WTC11 (cell line): ENCODE measurements around the gene TSPAN9. TPM values are rescaled to one million over a fixed set of nuclear protein-coding genes. Genes with fewer than 3 reads are reported as not detected.

ENCODE experiments used
- ATAC-seq: fragments of 200-7000 bp; cut with Tn5 transposase; 2 replicates; pipeline ENCODE4 v1.10.0; 2021; ENCODE audit warnings: mild to moderate bottlenecking, moderate library complexity
- CTCF ChIA-PET: fragments of 300-600 bp; sonication (Branson Sonifier 250); formaldehyde crosslinking; loops from one replicate; lab custom pipeline; 2021; ENCODE audit warnings: antibody characterized with exemption; lab: Charles Lee
- POLR2A ChIA-PET: fragments of 350-600 bp; sonication (Branson Sonifier 250); formaldehyde crosslinking; loops from one replicate; lab custom pipeline; 2021; ENCODE audit warnings: antibody characterized with exemption; lab: Charles Lee
- DNase-seq: peaks from one replicate; pipeline ENCODE4 v3.0.0; 2021; ENCODE audit warnings: low spot score
- H3K27ac Mint-ChIP-seq: 2 replicates; pipeline ENCODE4 v1.8.0; 2021; ENCODE audit warnings: mixed read lengths
- H3K27me3 Mint-ChIP-seq: 2 replicates; pipeline ENCODE4 v1.8.0; 2021; ENCODE audit warnings: low read depth, mild to moderate bottlenecking, moderate library complexity, mixed read lengths
- H3K36me3 Mint-ChIP-seq: 2 replicates; pipeline ENCODE4 v1.8.0; 2021; ENCODE audit warnings: mixed read lengths
- H3K4me1 Mint-ChIP-seq: 2 replicates; pipeline ENCODE4 v1.8.0; 2022; ENCODE audit warnings: mixed read lengths
- H3K4me3 Mint-ChIP-seq: 2 replicates; pipeline ENCODE4 v1.8.0; 2021; ENCODE audit warnings: mild to moderate bottlenecking, moderate library complexity, mixed read lengths
- H3K9me3 Mint-ChIP-seq: 2 replicates; pipeline ENCODE4 v1.8.0; 2021; ENCODE audit warnings: mixed read lengths
- ATF1 ChIP-seq: sonication (generic); formaldehyde crosslinking; IDR thresholded peaks from 2 replicates; pipeline ENCODE4 v1.8.1; 2023; ENCODE audit warnings: mild to moderate bottlenecking, moderate library complexity, missing genetic modification reagents
- CREM ChIP-seq: sonication (generic); formaldehyde crosslinking; IDR thresholded peaks from 2 replicates; pipeline ENCODE4 v1.8.1; 2022; ENCODE audit warnings: mild to moderate bottlenecking, missing genetic modification reagents, moderate library complexity
- E2F1 ChIP-seq: sonication (generic); formaldehyde crosslinking; IDR thresholded peaks from 2 replicates; pipeline ENCODE4 v1.8.0; 2022; ENCODE audit warnings: mild to moderate bottlenecking, missing genetic modification reagents
- HMGA2 ChIP-seq: fragments of 250-450 bp; sonication (Bioruptor Pico); IDR thresholded peaks from 2 replicates; pipeline ENCODE4 v1.4.0; 2021; ENCODE audit warnings: mild to moderate bottlenecking, moderate library complexity
- IRF2 ChIP-seq: sonication (generic); formaldehyde crosslinking; IDR thresholded peaks from 2 replicates; pipeline ENCODE4 v1.8.0; 2022; ENCODE audit warnings: low read depth, missing genetic modification reagents, borderline replicate concordance
- MAX ChIP-seq: sonication (generic); formaldehyde crosslinking; IDR thresholded peaks from 2 replicates; pipeline ENCODE4 v1.8.0; 2022; ENCODE audit warnings: mild to moderate bottlenecking, missing genetic modification reagents
- NFATC4 ChIP-seq: fragments of 250-450 bp; sonication (Bioruptor Pico); IDR thresholded peaks from 2 replicates; pipeline ENCODE4 v1.9.0; 2021; ENCODE audit warnings: mild to moderate bottlenecking
- PREB ChIP-seq: sonication (generic); formaldehyde crosslinking; IDR thresholded peaks from 2 replicates; pipeline ENCODE4 v1.8.1; 2022; ENCODE audit warnings: mild to moderate bottlenecking, missing genetic modification reagents, moderate library complexity, borderline replicate concordance
- RELA ChIP-seq: sonication (generic); formaldehyde crosslinking; IDR thresholded peaks from 2 replicates; pipeline ENCODE4 v1.8.1; 2022; ENCODE audit warnings: missing genetic modification reagents, mild to moderate bottlenecking, borderline replicate concordance
- SMAD4 ChIP-seq: sonication (generic); formaldehyde crosslinking; IDR thresholded peaks from 2 replicates; pipeline ENCODE4 v1.8.0; 2022; ENCODE audit warnings: mild to moderate bottlenecking, missing genetic modification reagents
- TEAD1 ChIP-seq: sonication (generic); formaldehyde crosslinking; IDR thresholded peaks from 2 replicates; pipeline ENCODE4 v1.8.0; 2022; ENCODE audit warnings: mild to moderate bottlenecking, missing genetic modification reagents
- ZBTB21 ChIP-seq: sonication (generic); formaldehyde crosslinking; IDR thresholded peaks from 2 replicates; pipeline ENCODE4 v1.8.1; 2023; ENCODE audit warnings: mild to moderate bottlenecking, missing genetic modification reagents, borderline replicate concordance
- ZBTB43 ChIP-seq: sonication (generic); formaldehyde crosslinking; IDR thresholded peaks from 2 replicates; pipeline ENCODE4 v1.8.1; 2023; ENCODE audit warnings: mild to moderate bottlenecking, missing genetic modification reagents
- ZNF121 ChIP-seq: sonication (generic); formaldehyde crosslinking; IDR thresholded peaks from 2 replicates; pipeline ENCODE4 v1.8.0; 2023; ENCODE audit warnings: missing genetic modification reagents
- ZNF138 ChIP-seq: sonication (generic); formaldehyde crosslinking; conservative IDR thresholded peaks from 2 replicates; pipeline ENCODE4 v1.8.1; 2022; ENCODE audit warnings: mild to moderate bottlenecking, moderate library complexity, missing genetic modification reagents
- ZNF232 ChIP-seq: sonication (generic); formaldehyde crosslinking; IDR thresholded peaks from 2 replicates; pipeline ENCODE4 v1.8.0; 2022; ENCODE audit warnings: mild to moderate bottlenecking, missing genetic modification reagents
- total RNA-seq: library from RNA; stranded (reverse); gene quantifications from 3 replicates; pipeline ENCODE4 v1.2.3, GENCODE V29; 2021

The TSPAN9 gene
- total RNA-seq, 1 experiment from 2014 or later, result 27.6 TPM

- H3K4me3 Mint-ChIP-seq, result no peak overlapping the region
- peak overlapping the region; percentile 52; the same call in 1 of the 2 replicates for H3K27ac Mint-ChIP-seq
- TF ChIP-seq IRF2 (CRISPR knock-in tag) (no peak), ZBTB43 (CRISPR knock-in tag) (peak; percentile 77; the same call in 1 of the 2 replicates)
- ChIA-PET POLR2A (no interaction called here), CTCF (interaction anchor here (0.5 to 1.7 kb wide), 5 partner anchors 27 to 195 kb away, joined by 3 to 11 read pairs (median 5); no protein-coding TSS in a partner anchor)
- H3K4me1 Mint-ChIP-seq, result peaks cover 15% of the 10 kb centered on the region
- no peaks in the 10 kb centered on the region for H3K36me3 Mint-ChIP-seq
- ATAC-seq (no peak), DNase-seq (no peak)
- no peaks in the 10 kb centered on the region for H3K9me3 Mint-ChIP-seq
- H3K27me3 Mint-ChIP-seq, result no peaks in the 10 kb centered on the region
These were observed 28.7 kb downstream of the TSPAN9 start for GRCh38 chr12:3105690-3106479.

- Mint-ChIP-seq H3K27ac (no peak overlapping the region), H3K4me3 (no peak overlapping the region), H3K4me1 (peaks cover 15% of the 10 kb centered on the region), H3K27me3 (no peaks in the 10 kb centered on the region), H3K9me3 (no peaks in the 10 kb centered on the region), H3K36me3 (no peaks in the 10 kb centered on the region)
- TF ChIP-seq PREB (CRISPR knock-in tag) (no peak), ZNF121 (peak; percentile 47; the same call in 1 of the 2 replicates)
- ChIA-PET CTCF (interaction anchor here (0.5 to 1.1 kb wide), 3 partner anchors 41 to 194 kb away, joined by 3 to 5 read pairs (median 4); no protein-coding TSS in a partner anchor), POLR2A (no interaction called here)
- ATAC-seq, result no peak
- DNase-seq, result no peak
These were observed 29.4 kb downstream of the TSPAN9 start for GRCh38 chr12:3106579-3106978.

GRCh38 chr12:3107071-3107583 is 29.9 kb downstream of the TSPAN9 start:
- ChIA-PET CTCF (interaction anchor here (0.6 to 1.1 kb wide), 2 partner anchors 44 to 193 kb away, joined by 4 to 5 read pairs; no protein-coding TSS in a partner anchor), POLR2A (no interaction called here)
- no peaks in the 10 kb centered on the region for H3K9me3 Mint-ChIP-seq
- H3K27ac Mint-ChIP-seq, result no peak overlapping the region
- ATAC-seq (no peak), DNase-seq (peak; percentile 36)
- H3K4me3 Mint-ChIP-seq, result no peak overlapping the region
- H3K27me3 Mint-ChIP-seq, result no peaks in the 10 kb centered on the region
- H3K36me3 Mint-ChIP-seq, result no peaks in the 10 kb centered on the region
- peaks cover 15% of the 10 kb centered on the region for H3K4me1 Mint-ChIP-seq
- TF ChIP-seq TEAD1 (no peak), E2F1 (CRISPR knock-in tag) (no peak), SMAD4 (CRISPR knock-in tag) (no peak), ATF1 (CRISPR knock-in tag) (no peak), HMGA2 (CRISPR knock-in tag) (no peak), ZNF138 (CRISPR knock-in tag) (no peak), CREM (CRISPR knock-in tag) (no peak), ZBTB21 (CRISPR knock-in tag) (no peak), ZNF232 (CRISPR knock-in tag) (no peak), RELA (CRISPR knock-in tag) (no peak), MAX (no peak), NFATC4 (CRISPR knock-in tag) (no peak)
- TF ChIP-seq, all 79 proteins: peak for 0
